Activated CD4-positive, alpha-beta T cell treated with anti-CD3 and anti-CD28 coated beads, Interleukin-2, Interleukin-4, amounts not matched to agents 100 ng/mL and 50 ng/mL, durations not matched to agents 16 hours and 8 hours (primary cell): ENCODE measurements around the gene SNAPC2.
A peak's percentile ranks its signal among the peaks of the same experiment; 100 is the strongest.
"Not testable (repeated sequence)": the region's sequence is repeated elsewhere in the genome, so short reads cannot be mapped to it uniquely, and the experiment has no call there.

Experiments used
- DNase-seq: peaks from one replicate; pipeline ENCODE4 v3.0.0-alpha.2; 2020; ENCODE audit warnings: low spot score

Gene SNAPC2

DNA sequence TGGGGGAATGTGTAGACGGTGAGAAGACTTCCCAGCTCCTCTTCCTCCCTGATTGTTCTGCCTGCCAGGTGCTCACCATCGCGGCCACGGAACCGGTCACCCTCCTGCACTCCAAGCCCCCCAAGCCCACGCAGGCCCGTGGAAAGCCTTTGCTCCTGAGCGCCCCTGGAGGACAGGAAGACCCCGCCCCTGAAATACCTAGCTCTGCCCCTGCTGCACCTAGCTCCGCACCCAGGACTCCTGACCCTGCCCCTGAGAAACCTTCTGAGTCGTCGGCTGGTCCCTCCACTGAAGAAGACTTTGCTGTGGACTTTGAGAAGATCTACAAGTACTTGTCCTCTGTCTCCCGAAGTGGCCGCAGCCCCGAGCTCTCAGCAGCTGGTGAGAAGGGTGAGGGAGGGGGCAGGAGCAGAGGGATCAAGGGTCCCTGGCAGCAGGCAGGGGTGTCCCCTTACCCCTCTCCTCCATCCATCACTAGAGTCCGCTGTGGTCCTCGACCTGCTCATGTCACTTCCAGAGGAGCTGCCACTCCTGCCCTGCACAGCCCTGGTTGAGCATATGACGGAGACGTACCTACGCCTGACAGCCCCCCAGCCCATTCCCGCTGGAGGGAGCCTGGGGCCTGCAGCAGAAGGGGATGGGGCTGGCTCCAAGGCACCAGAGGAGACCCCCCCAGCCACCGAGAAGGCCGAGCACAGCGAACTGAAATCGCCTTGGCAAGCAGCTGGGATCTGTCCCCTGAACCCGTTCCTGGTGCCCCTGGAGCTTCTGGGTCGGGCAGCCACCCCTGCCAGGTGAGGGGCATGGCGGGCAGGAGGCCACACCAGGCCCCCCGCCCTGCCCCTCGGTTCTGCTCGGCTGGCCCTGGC lies 2.1 kb downstream of the SNAPC2 start:
- no peak for DNase-seq

DNA sequence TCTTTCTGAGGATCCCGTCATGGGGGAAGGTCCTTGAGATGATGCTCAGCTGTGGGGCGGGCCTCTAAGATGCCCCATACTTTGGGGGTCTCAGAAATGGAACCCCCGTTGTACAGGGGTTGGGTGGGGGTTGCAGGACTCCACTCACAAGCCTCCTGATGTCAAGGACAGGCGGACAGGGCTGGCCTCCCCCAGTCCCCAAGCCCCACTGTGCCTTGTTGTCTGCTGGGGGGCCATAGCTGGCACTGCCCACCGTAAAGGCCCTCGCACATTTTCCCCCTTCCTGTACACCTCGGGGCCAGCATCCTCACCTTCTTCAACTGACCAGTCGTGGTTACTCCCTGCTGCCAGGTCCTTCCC lies 2.7 kb downstream of the SNAPC2 start:
- no peak for DNase-seq

DNA sequence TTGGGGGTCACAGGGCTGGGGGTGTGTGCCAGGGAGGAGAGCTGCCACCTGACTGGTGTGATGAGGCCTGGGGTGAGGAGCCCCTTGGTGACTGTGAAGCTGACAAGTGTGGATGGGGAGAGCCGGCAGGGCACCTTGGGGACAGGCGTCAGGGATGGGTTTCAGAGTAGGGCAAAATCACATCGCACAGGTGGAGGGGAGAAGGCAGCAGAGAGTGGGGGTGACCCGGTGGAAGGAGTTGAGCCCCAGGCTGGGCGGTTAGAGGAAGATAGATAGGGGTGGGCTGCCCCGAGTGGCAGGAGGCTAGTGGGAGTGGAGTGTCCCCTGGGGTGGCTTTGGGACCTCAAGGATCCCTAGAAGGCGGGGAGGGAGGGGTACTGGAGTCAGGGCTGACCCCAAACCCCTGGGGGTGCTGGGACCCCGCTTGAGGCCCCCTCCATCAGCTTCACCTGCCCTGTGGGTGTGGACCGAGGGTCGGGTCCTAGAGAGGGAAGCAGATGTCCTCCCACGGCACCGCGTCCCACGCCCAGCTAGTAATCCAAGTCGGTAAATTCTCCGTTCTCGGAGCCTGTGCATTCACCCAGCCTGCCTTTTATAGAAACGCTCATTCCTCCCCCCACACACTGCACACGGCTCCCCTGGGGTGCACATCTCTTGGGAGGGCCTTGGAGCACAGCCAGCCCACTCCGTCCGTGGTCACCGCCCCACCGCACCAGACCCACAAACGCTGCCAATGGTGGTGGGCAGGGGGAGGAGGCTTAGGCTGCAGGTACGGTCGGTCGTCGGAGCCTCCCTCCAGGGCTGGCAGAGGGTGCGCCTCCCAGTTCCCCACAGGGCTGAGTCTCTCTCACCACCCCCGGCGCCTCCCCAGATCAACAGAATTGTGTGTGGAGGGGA lies 3.4 kb downstream of the SNAPC2 start:
- no peak for DNase-seq

DNA sequence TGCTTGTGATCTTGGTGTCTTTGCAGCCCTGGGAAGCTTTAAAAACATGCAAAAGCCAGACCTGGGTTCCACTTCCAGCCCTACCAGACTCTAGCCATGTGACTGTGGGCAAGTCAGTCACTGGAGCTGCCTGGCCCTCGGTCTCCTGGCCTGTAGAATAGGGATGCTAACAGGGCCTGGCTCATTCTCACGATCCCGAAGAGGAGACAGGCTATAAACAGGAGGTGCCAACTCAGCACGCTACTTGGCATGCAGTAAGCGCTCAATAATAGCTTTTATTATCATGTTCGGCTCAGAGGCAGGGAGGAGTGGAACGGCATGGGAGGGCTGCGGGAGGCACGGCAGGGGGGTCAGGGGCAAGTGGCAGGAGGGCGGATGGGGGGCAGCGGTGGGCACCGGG lies 4.1 kb downstream of the SNAPC2 start:
- DNase-seq = no peak

DNA sequence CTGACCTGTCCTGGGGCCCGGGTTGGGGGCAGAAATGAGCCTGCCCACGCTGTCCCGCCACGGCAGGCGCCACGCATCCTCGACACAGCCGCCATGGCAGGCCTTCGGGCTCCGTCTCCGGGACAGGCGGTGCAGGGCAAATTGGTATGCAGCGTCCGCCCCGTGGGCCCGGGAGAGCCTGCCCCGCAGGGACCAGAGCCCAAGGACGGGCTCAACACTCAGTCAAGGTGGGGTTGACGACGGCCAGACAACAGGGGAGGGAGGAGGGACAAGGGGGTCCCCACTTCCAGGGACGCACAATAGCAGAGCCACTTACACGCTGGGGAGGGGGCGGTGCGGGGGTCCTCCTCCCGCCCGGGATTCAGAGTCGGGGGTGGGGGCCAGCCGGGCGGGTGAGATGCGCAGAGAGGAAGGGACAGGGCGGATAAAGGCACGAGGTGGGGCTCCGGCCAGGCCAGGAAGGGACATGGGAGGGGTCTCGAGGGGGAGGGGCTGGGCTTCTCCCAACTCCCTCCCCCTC lies 4.6 kb downstream of the SNAPC2 start:
- no peak for DNase-seq

DNA sequence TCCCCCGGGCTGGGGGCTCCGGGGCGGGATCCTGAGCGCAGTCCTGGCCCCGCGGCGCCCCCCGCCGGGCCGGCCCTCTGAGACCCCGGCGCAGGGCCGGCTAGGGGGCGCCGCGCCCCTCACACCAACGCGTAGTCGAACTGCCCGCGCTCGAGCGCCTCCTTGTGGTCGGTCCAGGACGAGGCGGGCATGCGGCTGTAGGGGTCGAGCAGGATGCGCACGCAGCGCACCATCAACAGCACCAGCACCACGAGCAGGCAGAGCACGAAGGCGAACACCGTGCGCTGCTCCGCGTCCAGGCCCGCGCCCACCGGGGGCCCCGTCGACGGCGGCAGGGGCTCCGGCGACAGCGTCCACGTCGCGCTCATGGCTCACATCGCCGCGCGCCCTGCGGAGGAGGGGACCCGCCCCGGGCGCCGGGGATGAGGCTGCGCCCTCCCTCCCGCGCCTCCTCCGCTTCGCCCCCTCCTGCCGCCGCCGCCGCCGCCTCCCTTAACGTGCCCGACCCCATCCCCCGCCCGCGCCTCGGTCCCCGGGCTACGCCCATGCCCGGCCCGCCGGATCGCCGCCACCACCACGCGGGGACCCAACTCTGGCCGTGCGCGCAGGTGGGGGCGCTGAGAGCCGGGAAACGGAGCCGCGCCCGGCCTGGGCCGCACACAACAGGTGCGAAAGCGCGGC lies 5.2 kb downstream of the SNAPC2 start:
- DNase-seq = peak; percentile 80

DNA sequence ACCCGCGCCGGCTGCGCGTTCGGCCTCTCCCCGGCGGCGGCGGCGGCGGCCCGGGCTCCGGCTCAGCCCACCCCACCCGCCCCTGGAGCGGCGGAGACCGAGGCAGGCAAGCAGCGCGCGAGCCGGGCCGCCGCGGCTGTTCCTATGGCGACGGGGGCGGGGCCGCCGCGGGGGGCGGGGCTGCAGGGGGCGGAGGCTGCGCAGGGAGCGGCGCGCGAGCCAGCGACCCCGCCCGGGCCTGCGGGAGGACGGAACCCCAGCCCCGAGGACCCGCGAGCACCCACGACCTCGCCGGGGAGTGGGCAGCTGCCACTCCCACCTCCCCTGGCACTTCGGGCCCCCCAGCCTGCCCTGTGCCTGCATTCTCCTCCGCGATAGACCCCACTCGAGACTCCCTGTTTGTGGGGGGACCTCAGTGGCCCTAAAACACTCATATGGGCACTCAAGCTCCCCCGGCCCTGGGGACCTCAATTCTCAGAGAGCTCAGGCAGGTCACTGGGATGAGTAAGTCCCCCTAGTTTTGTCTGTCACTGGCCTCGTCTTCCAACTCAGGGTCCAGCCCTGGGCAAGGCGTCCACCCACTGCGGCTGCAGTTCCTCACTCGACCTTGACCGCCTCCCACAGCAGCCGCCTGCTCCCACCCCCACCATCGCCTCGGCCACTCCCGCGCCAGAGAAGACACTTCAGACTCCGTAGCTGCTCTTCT lies 6.0 kb downstream of the SNAPC2 start, which contains the start of gene CTXN1:
CTXN1 (minus strand) TSS at position 115 of the 706 bp plus-strand sequence. CDS start 597 bp downstream, outside the sequence.
- DNase-seq = peak; percentile 72

DNA sequence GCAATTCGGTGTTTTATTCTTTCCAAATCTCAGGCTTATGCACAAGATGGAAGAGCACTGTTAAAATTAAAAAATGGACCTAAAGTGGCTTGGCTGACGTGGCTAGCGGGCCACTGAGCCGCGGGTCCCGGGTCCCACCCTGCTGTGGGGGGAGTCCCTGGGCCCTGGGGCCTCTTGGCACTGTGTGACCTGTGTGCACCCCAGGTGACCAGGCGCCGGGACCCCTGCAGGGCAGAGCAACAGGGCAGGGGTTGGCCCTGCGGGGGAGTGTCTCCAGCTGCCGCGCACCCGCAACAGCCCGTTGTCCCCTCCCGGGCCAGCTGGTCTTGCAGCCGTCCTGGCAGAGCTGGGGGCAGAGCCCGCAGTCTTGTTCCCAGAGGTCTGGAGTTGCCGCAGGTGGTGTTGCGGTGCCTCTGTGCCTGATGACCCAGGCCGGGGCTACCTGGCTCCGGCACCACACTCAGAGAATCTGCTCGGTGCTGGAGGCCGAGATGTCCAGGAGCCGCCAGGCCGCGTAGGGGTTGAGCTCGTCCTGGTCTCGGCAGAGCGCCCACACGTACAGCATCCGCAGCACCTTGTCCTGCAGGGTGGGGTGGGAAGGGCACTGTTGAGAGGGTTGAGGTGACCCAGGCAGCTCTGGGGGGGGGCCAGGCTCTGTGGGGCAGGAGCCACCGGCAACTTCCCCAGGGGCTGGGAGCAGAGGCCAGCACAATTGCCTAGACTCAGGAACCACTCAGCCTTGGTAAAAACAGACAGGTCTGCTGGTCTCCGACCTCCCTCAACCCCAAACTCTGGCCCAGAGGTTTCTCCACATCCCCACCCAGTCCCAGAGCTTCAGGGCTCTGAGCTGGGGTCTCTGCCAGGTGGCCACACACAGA lies 6.8 kb downstream of the SNAPC2 start:
- no peak for DNase-seq

DNA sequence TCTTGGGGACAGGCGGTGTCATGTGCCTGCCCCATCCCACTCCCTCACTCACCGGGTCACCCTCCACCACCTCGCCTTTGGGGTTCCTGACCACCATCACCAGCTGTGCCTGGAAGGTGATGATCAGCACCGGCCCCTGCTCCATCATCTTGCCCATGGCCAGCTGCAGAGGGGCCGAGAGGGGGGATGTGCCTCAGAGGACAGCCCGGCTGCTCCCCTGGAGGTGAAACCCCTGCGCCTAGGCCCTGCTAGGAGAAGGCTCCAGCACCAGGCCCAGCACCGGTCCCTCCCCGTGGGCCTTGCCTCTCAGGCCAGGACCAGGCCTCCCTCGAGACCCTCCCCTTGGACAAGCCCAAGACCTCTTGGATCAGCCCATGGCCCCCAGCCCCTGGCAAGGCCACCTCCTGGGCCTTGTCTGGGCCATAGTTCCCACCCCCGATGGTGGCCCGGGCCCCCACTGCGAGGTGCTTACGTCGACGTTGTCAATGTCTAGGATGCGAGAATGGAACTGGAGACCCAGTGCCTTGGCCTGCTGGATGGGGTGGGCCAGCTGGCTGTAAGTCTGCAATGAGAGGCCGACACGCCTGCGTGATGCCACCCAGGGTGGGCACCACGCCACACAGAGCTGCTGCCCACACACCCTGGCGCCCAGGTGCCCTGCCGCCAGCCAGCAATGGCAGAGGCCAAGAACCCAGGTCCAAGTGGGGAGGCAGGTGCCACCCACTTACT lies 7.6 kb downstream of the SNAPC2 start:
- DNase-seq = no peak

DNA sequence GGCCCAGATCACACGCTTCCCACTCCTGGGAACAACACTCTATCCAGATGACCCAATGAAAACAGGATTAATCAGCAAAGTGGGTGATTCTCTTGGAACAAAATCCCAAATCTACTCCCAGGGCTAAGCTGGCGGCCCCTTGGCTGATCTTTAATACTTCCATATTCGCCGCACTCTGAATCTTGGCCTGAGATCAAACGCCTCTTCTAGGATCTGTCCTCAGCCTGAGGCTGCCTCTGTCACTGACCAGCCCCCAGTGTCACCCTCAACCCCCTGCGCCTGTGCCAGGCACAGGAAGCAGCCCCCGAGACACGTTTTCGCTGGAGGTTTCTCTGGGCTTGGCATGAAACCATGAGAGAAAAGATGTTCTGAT lies 8.2 kb downstream of the SNAPC2 start:
- no peak for DNase-seq

DNA sequence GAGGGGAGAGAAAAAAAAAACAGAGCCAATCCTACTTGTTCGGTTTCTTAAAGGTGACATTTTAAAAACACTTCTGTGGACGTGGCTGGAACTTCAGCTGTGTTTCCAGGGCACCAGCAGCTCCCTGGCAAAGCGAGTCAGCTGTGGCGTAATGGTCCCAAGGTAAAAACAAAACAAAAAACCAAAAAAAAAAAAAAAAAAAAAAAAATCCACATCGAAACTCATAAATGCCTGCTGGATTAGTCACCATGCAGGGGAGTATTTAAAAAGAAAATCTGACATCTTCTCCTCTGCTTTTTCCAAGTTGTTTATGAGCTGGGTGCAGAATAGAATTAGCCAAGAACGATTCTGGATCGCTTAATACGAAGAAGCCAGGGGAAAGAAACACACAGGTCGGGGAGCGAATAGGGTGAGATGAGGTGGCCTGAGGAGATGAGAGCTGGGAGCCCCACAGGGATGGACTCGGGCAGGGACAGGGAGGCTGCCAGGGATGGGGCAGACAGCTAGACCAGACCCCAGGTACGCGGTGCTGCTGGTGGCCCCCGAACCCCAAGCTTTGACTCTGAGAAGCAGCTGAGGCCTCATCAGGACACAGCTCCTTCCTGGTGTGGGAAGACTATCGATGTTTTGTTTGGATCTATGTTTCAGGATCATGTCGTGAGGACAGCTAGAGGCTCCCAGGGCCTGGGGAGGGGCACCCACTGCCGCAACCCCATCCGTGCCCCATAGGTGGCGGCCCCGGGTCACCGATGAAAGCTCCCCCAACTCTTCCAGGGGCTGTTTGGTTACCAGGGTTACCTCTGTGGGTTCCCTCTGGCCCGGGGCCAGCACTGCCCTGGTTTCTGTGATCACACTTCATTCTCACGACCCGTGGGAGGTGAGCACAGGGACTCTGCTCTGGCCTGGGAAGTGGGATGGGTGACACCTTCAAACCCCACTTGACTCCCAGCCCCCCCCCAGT lies 8.9 kb downstream of the SNAPC2 start:
- DNase-seq = peak; percentile 57

DNA sequence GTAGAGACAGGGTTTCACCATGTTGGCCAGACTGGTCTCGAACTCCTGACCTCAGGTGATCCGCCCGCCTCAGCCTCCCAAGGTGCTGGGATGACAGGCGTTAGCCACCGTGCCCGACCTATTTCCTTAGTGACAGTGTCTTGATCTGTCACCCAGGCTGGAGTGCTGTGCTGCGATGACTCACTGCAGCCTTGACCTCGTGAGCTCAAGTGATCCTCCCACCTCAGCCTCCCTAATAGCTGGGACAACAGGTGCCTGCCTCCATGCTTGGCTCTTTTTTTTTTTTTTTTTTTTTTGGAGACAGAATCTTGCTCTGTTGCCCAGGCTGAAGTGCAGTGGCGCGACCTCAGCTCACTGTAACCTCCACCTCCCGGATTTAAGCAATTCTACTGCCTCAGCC lies 9.9 kb downstream of the SNAPC2 start:
- not testable (repeated sequence) for DNase-seq

DNA sequence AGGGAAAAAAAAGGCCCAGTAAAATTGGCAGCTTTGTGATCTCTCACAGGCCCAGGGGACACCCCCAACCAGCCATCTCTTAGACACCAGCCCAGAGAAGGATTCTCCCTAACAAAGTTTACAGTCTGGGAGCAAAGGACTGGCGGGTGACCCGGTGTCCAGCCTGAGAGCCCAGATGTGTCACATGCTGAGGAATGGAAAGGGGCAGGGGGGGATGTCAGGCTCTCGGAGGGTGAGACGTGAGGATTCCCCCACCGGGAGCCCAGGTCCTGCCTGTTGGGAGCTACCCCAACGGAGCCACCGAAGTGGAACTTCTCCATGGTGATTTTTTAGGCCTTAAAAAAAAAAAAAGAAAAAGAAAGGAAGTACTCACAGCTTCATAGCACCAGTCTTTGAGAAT lies 10.6 kb downstream of the SNAPC2 start:
- DNase-seq = no peak

DNA sequence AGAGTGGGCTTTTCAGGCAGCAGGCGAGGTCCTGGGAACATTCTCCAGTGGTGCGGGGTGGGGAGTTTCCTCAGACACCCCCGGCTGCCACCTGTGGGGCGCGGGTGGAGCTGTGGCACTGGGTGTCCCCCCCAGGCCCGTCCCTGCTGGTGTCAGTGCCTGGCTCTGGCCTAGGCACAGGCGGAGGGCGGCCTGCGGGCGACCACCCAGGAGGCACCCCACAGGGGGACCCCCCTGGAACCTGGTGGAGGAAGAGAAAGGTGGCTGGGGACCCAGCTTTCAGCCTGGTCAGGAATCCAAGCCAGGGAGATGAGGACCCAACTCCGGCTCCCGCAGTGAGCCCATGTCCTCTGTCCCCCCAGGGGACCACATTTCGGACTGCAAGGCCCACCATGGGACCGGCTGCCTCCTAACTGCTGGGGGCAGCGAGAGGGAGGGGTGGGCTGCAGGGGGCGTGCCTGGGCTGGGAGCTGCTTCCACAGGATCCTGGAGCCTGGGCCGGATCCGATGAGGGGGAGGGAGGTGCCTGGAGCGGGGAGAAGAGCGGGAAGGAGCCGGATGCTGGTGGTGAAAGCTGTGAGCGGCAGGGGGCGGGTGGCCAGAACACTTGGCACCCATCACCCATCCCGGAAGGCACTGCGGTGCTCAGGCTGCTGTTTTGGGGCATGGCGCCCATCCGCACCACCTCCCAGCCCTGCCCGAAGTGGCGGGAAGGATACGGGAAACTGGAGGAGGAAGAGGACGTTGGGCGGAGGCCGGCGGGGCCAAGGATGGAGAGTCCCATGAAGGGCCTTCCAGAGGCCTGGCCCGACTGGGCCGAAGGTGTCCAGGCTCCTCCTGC lies 11.3 kb downstream of the SNAPC2 start:
- DNase-seq = no peak

DNA sequence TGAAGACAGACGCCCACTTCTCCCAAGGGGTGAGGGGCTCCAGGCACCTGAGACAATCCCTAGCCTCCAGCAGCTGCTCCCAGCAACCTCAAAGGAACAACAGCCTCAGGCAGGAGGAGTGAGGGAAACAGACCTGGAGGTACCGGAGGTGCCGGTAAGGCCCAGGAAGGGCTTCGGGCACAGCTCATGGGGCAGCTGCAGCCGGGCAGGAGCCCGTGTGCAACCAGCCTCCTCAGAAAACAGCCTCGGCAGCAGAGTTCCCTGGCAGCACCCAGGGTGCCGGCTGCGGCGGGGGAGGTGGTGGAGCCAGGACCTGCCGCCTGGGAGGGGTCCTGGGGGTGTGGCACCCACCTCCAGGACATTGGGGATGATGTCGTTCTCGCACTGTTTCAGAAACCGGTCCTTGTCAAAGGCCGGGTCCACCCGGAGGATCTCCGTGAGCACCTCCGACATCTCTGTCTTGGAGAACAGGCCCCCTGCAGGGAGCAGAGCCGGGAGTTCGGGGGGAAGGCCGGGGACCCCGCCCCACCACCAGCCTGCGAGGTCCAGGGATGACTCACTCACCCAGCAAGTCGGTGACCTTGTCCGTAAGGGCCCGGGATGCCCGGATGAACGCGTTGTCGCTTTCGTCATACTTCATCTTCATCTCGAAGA lies 12.3 kb downstream of the SNAPC2 start:
- DNase-seq = no peak

DNA sequence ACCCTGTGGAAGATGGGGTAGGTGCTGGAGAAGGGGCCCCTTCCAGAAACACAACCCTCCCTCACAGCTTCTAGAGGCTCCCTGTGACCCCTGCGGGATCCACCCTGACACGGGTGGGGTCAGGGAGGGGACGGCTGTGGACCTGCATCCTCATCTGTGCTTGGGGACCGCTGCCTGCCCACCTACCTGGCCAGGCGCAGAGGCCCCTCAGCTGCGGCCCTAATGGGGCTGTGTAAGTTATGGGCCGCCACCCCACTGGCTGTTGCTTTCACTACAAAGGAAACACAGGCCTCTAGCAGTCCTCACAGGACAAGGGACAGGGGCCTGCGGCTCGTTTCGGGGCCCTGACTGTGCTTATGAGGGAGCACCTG lies 12.8 kb downstream of the SNAPC2 start:
- DNase-seq = no peak

DNA sequence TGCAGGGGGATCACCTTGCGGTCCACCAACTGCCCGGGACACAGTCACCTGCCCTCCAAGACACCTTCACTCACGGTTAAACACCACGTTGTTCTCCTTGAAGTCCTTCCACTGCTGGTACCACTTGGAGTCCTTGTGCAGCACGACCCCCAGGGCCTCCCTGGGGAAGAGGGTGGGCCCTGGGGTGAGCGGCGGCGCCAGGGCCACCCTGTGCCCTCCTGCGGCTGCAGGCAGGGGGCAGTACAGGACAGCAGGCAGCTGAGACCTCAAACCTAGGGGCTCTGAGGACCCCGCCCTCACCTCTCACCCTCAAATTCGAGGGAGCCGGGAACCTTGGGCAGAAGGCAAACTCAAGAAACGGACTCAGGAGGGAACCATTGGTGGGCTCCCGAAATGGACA lies 13.3 kb downstream of the SNAPC2 start:
- DNase-seq = no peak
